Stimulated activated CD8-positive, alpha-beta memory T cell treated with anti-CD3 and anti-CD28 coated beads, Interleukin-7, amount 100 ng/mL, for 4 hours (primary cell): ENCODE results near the gene MLLT10.
A peak's percentile ranks its signal among the peaks of the same experiment; 100 is the strongest.
"Not testable (repeated sequence)": the region's sequence is repeated elsewhere in the genome, so short reads cannot be mapped to it uniquely, and the experiment has no call there.

Source experiments
- DNase-seq, 2 donors: peaks; one replicate each; pipeline ENCODE4 v3.0.0-alpha.2; 2020; ENCODE audit warnings: low read depth in 2 of 2

MLLT10 gene

GRCh38 chr10:21528236-21529031 lies 5.6 kb upstream of the MLLT10 start:
- DNase-seq = no peak

DNA sequence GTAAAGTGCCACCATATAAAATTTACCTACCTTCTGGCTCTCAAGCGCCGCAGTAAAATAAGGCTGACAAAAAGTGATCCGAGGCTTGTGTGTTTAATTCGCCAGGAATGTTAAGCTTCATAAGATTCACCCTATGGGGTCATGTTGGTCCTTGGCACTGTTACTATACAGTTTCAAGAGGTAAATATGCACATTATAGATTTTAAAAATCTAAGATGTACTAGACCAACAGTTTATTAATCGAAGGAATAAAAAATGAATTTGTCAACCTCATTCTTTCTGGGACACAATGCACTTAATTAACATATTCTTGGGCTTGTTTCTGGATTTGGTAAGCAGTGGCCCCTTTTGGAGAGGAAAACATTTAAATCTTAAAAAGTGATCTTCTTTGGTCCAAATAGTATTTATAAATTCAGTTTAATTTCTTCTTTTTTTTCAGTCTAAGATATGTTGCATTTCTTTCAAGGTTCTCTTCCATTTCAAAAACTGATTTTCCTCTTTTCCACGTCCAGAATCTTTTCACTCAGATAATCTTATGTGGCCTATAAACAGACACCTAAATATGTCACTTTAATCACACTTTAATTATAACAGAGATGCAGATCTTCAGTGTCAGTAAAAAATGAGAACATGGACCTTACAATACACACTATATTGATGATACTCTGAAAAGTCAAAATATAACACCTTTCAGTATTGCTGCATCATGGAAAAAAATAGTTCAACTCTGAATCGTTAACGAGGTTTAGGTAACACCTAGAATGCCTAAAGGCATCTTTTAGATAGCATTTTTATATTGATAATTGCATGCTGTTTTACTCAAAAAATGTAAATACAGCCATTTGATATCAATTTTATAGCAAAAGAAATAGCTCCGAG lies 4.8 kb upstream of the MLLT10 start:
- no peak for DNase-seq

DNA sequence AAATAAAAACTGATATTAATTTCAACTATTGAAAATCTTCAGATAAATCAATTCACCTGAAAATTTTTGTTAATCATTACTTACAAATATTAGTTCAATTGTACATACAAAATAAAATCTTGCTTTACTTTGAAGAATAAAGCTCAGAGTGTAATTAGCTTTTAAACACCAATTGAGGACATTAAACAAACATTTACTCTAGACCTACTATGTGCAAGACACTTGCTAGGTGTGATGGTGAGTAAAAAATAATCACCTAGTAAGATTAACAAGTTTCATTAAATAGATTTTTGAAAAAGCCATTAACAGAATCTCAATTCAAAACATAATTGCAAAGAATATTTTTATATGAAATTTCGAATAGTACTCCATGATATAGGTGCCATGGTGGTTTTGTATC lies 3.9 kb upstream of the MLLT10 start:
- DNase-seq = no peak

GRCh38 chr10:21530641-21531040 lies 3.4 kb upstream of the MLLT10 start:
- DNase-seq = no peak

DNA sequence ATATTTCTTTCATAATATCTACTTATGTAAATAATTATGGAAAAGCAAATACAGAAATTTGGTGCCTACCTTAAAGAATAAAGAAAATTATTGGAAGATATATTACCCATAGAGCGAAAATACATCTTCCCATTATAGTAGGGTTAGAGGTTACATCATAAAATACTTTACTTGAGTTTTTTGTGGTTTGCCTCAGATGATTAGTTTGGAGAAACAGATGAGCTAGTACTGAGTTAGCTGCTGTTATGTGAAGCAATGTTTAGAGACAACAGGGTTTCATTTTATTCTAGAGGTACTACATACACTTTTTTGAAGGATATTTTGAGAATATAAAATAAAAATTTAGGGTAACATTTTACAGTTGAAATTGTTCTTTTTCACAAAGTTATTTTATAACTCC lies 2.9 kb upstream of the MLLT10 start:
- DNase-seq = no peak

GRCh38 chr10:21532694-21533466 lies 1.2 kb upstream of the MLLT10 start:
- DNase-seq = no peak

DNA sequence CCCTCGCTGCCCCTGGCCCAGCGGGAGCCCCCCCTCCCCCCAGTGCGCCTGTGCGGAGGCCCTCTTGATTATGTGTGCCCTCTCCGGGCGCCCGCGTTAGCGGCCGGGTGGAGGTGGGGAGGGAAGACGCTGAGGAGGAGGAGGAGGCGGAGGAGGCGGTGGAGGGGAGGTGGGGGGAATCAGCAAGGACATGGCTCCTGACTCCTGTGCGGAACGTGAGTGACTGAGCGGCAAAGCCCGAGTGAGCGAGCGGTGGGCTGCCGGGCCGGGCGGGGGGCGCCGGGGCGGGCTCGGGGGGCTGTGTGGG lies 201 bp downstream of the MLLT10 start:
- no peak for DNase-seq

- peak in 1 of 2 donors; percentile 34 for DNase-seq
These were observed 817 bp downstream of the MLLT10 start for GRCh38 chr10:21534604-21535493.

GRCh38 chr10:21535494-21535965 lies 1.5 kb downstream of the MLLT10 start:
- DNase-seq = no peak

- not testable (repeated sequence) for DNase-seq
These were observed 1.9 kb downstream of the MLLT10 start for GRCh38 chr10:21535976-21536375.

DNA sequence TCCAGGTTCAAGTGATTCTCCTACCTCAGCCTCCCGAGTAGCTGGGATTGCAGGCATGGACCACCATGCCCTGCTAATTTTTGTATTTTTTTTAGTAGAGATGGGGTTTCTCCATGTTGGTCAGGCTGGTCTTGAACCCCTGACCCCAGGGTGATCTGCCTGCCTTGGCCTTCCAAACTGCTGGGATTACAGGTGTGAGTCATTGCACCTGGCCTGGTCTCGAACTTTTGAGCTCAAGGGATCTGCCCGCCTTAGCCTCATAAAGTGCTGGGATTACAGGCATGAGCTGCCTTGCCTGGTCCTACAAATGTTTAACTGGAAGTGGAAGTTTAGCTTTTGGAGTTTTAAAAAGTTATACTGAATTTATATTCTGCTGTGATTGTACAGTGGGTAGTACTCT lies 2.8 kb downstream of the MLLT10 start:
- no peak for DNase-seq

DNA sequence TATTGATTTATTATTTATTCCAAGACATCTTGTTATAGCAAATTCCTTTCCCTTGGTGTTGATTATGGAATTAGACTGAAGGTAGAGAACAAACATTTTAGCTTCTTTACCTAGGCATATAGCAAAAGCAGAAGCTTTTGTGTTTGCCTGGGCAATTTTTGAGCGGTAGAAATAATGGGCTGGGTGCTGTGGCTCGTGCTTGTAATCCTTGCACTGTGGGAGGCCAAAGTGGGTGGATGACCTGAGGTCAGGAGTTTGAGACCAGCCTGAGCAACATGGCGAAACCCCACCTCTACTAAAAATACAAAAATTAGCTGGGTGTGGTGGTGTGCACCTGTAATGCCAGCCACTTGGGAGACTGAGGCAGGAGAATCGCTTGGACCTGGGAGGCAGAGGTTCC lies 6.7 kb downstream of the MLLT10 start:
- DNase-seq = not testable (repeated sequence)

GRCh38 chr10:21547246-21547645 lies 13.2 kb downstream of the MLLT10 start:
- DNase-seq = no peak

DNA sequence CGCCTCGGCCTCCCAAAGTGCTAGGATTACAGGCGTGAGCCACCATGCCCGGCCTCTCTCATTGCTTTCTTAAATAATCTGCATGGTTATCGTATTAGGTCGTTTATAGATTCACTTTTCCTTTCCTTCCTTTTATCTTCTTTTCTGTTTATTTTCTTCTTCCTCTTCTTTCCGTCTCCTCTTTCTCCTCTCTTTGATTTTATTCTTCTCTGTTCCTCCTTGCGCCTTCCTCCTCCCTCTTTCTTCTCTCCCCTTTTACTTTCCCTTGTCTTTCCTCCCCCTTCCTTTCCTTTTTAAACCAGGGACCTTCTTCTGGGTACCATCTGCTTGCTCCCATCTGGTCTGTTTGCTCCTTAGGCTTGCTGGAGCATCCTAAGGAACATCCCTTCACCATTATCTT lies 18.6 kb downstream of the MLLT10 start:
- DNase-seq = no peak

- DNase-seq = no peak
These were observed 22.5 kb downstream of the MLLT10 start for GRCh38 chr10:21556527-21556926.

DNA sequence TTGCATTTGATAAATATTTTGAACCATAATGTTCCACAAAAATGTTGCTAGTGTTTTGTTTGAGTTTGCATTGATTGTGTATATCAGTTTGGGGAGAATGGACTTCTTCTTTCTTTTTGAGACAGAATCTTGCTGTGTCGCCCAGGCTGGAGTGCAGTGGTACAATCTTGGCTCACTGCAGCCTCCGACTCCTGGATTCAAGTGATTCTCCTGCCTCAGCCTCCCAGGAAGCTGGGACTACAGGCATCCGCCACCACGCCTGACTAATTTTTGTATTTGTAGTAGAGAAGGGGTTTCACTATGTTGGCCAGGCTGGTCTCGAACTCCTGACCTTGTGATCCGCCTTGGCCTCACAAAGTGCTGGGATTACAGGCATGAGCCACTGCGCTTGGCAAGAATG lies 25.0 kb downstream of the MLLT10 start:
- DNase-seq = not testable (repeated sequence)

DNA sequence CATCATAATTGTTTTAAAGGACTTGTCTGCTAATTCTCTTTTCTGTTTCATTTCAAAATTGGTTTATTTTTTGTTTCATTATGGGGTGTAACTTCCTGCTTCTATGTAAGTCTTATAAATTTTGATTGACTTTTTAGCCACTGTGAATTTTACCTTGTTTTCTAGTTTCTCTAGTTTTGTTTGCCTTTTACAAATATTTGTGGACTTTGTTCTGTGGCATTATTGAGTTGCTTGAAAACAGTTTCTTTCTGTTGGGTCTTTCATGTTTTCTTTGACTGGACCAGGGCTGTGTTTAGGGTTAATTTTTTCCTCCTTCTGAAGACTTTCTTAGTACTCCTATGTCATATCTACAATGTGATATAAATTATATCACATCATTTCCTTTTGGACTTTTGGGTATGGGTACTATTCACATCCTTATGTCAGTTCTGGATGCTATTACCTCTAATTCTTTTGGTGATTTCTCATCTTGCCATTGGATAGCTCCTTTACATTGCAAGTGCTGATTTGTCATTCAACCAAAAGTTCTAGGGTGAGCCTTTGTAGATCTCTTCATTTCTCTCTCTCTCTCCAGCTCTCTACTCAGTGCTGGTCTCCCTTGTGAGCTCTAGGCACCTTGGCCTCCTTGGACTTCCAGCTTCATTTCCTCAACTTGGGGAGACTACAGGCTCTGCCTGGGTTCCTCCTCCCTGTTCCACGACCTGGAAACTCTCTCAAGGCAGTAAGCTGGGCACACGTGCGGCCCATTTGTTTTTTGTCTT lies 36.9 kb downstream of the MLLT10 start:
- no peak for DNase-seq

DNA sequence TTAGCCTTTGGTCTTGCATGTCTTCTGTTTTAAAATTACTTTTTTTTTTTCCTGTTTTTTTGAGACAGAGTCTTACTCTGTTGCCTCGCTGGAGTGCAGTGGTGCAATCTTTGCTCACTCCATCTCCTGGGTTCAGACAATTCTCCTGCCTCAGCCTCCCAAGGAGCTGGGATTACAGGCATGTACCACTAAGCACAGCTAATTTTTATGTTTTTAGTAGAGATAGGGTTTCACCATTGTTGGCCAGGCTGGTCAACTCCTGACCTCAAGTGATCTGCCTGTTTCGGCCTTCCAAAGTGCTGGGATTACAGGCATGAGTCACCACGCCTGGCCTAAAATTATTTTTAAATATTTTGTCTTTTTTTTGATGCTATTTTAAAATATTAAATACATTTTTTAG lies 38.5 kb downstream of the MLLT10 start:
- no peak for DNase-seq

GRCh38 chr10:21574514-21574913 lies 40.5 kb downstream of the MLLT10 start:
- not testable (repeated sequence) for DNase-seq

DNA sequence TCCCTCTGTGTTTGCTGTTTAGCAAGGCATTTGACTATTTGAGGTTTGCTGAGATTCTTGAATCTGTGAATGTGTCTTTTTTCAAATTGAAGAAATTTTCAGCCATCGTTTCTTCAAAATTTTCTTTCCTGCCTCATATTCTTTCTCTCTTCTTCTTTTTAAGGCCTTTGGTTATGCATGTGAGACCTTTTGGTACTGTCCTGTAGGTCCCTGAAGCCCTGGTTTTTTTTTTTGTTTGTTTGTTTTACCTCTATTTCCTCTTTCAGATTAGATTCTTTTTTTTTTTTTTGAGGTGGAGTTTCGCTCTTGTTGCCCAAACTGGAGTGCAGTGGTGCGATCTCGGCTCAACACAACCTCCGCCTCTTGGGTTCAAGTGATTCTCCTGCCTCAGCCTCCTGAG lies 45.3 kb downstream of the MLLT10 start:
- no peak for DNase-seq
